HEK293T (cell line): ENCODE data around the gene RPL4.

Experiments used
- ARNT ChIP-seq: fragments of 450-650 bp; IDR thresholded peaks from 2 replicates; pipeline ENCODE4 v1.6.1; 2017; ENCODE audit warnings: mild to moderate bottlenecking
- BHLHE40 ChIP-seq: fragments of 450-650 bp; IDR thresholded peaks from 2 replicates; pipeline ENCODE4 v1.6.1; 2016; ENCODE audit warnings: mild to moderate bottlenecking, moderate library complexity, borderline replicate concordance
- ELF4 ChIP-seq: fragments of 450-650 bp; IDR thresholded peaks from 2 replicates; pipeline ENCODE4 v1.6.1; 2017; ENCODE audit warnings: antibody characterized with exemption
- FOXA1 ChIP-seq: fragments of 450-650 bp; IDR thresholded peaks from 2 replicates; pipeline ENCODE4 v1.6.1; 2016; ENCODE audit warnings: mild to moderate bottlenecking
- FOXM1 ChIP-seq: fragments of 450-650 bp; IDR thresholded peaks from 2 replicates; pipeline ENCODE4 v1.6.1; 2017; ENCODE audit warnings: mild to moderate bottlenecking, borderline replicate concordance
- L3MBTL2 ChIP-seq: fragments of 450-650 bp; conservative IDR thresholded peaks from 2 replicates; pipeline ENCODE4 v1.6.1; 2016; ENCODE audit warnings: mild to moderate bottlenecking
- SP1 ChIP-seq: fragments of 450-650 bp; IDR thresholded peaks from 2 replicates; pipeline ENCODE4 v1.6.1; 2017
- SUZ12 ChIP-seq: fragments of 450-650 bp; IDR thresholded peaks from 2 replicates; pipeline ENCODE4 v1.6.1; 2016; ENCODE audit warnings: mild to moderate bottlenecking
- TARDBP ChIP-seq: fragments of 450-650 bp; IDR thresholded peaks from 2 replicates; pipeline ENCODE4 v1.6.1; 2016

DNA sequence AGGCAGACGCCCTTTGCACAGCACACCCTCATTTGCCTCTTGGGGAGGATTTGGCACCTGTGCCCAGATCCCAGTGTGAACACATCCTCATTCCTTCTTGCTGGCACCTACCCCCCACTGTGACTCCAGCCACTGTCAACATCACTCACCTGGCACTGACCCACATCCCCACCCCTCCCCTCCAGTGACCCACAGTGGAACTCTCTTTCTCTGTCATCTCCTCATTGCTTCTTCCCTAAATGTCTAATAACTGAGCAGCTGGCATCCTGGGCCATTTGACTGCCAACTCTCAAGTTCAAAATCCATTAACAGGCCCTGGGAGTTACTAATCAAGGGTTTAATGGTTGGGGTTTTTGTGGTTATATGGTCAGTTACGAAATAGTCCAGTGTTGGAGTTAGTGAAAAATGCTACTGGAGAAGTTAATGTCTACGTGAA, 21.5 kb downstream of the RPL4 start:
- TF ChIP-seq FOXA1 (no peak), TARDBP (no peak), SUZ12 (no peak), ARNT (no peak), FOXM1 (no peak), BHLHE40 (no peak), L3MBTL2 (no peak), SP1 (no peak), ELF4 (no peak)
